ENCODE results near the gene UBE2E3.

Gene UBE2E3

DNA sequence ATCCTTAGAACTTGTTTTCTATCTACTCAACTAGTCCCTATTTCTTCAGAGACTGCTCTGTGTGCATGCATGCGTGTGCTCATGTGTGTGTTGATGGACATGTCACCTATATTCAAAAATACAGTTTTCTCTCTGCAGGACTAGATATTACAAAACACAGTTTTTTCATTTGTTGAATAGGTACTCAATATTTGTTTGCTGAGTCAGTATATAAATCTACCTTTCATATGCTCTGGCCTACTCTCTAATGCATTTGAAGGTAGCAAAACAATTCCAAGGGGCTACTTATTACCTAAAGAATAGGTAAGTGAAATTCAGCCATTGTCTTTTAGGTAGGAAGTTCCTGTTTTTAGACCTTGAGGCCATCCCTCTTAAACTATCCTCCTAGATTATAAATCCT is 8.6 kb upstream of the UBE2E3 start:
- Histone ChIP-seq H4K8ac (ENCODE audit: low read depth, low read length) (no peak overlapping the region), H3K9ac (ENCODE audit: low read length) (no peak overlapping the region), H4K91ac (ENCODE audit: low read depth, low read length) (no peak overlapping the region), H3K27ac (ENCODE audit: low read depth, low read length) (no peak overlapping the region), H3K27me3 (ENCODE audit: insufficient read depth, low read length) (no peaks in the 10 kb centered on the region), H3K4me2 (ENCODE audit: low read length) (no peak overlapping the region), H3K4me1 (ENCODE audit: control insufficient read depth in 1 of 2, insufficient read depth in 2 of 2, low read length in 2 of 2) (no peaks in the 10 kb centered on the region), H3K79me1 (ENCODE audit: low read length) (no peaks in the 10 kb centered on the region), H3K36me3 (ENCODE audit: control insufficient read depth in 1 of 2, insufficient read depth in 2 of 2, low read length in 2 of 2) (no peaks in the 10 kb centered on the region), H2BK12ac (ENCODE audit: low read length) (no peak overlapping the region), H3K4me3 (ENCODE audit: low read depth, low read length) (no peak overlapping the region), H2BK5ac (ENCODE audit: low read depth, low read length, poor library complexity) (no peak overlapping the region), H3K23ac (ENCODE audit: low read length) (no peak overlapping the region), H3K4ac (ENCODE audit: low read depth, low read length) (no peak overlapping the region), H2AK5ac (ENCODE audit: low read length) (no peak overlapping the region), H4K12ac (ENCODE audit: low read depth, low read length) (no peak overlapping the region), H2AFZ (ENCODE audit: insufficient read depth, low read length, poor library complexity) (no peak overlapping the region), H3K14ac (ENCODE audit: low read length) (no peak overlapping the region), H2BK120ac (ENCODE audit: insufficient read depth, low read length, poor library complexity) (no peak overlapping the region), H3K9me3 (ENCODE audit: insufficient read depth, low read depth, low read length) (no peaks in the 10 kb centered on the region), H3K79me2 (ENCODE audit: control insufficient read depth, insufficient read depth, low read length, poor library complexity) (no peaks in the 10 kb centered on the region), H3K18ac (ENCODE audit: low read length) (no peak overlapping the region)
- no CpG with 5 or more reads among the region's 1 CpG for WGBS (ENCODE audit: extremely low coverage, insufficient coverage, insufficient read length)
- no peak for DNase-seq

DNA sequence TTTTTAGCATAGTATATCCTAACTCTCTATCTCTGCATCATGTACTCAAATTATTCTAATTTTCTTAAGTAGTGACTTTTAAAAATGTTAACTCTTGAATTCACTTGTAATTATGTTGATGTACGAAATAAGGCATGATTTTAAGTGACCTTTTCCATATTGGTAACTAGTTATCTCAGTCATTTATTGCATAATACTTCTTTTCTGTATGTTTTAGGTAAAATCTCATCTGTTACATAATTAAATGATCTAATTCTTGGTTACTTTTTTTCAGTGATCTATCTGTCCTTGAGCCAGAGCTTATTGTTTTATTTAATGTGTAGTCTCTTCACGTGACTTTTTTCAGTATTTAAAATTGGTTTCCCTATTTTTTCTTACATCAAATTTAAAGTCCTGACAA is 4.8 kb upstream of the UBE2E3 start:
- no peak overlapping the region for H2AK5ac ChIP-seq (ENCODE audit: low read length)

DNA sequence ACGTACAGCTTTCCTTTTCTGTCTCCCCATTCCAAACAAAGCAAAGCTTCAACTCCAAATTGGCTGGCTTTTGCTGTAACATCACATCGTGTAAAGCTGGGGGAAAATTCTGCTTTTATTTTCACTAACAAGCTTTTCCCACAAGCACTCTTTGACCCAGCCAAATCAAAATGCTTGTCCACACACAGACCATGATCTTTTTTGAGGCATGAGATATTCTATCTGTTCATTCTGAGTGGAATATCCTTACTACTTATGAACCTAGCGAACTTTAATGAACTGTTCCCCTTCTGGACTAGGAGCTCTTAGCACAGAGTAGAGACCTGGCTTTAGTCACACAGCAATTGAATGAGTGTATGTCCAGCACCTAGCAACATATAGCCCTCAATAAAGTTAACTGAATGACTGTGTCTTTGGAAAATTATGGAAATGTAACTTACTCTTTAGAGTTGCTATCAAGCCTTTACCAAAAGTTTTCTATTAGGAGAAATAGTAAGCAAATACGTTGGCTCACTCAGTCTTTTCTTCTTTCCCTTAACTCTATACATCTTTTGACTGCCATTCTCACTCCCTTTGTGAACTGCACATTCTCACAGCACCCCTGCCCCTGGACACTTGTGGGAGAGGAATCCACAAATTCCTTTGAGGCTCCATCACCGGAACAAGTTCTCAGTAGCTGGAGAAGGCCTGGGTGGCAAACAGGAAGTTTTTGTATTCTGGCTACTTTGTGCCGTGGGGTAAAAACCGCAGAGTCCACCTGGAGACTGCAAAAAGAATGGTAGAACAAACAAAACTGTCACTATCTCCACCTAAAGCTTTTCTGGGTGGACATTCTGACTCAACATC is 1.3 kb upstream of the UBE2E3 start:
- no peak overlapping the region for H3K9ac ChIP-seq (ENCODE audit: low read length)
- no peaks in the 10 kb centered on the region for H3K36me3 ChIP-seq (ENCODE audit: control insufficient read depth in 1 of 2, insufficient read depth in 2 of 2, low read length in 2 of 2)
- no peak overlapping the region for H3K23ac ChIP-seq (ENCODE audit: low read length)
- no CpG with 5 or more reads among the region's 7 CpGs for WGBS (ENCODE audit: extremely low coverage, insufficient coverage, insufficient read length)
- peak overlapping the region; percentile 99 for H3K27ac ChIP-seq (ENCODE audit: low read depth, low read length)
- peaks cover 20% of the 10 kb centered on the region for H3K79me1 ChIP-seq (ENCODE audit: low read length)
- no peak overlapping the region for H4K91ac ChIP-seq (ENCODE audit: low read depth, low read length)
- H2BK120ac ChIP-seq (ENCODE audit: insufficient read depth, low read length, poor library complexity) = peak overlapping the region; percentile 98
- H3K9me3 ChIP-seq (ENCODE audit: insufficient read depth, low read depth, low read length) = no peaks in the 10 kb centered on the region
- H2BK5ac ChIP-seq (ENCODE audit: low read depth, low read length, poor library complexity) = peak overlapping the region; percentile 98
- H2BK12ac ChIP-seq (ENCODE audit: low read length) = no peak overlapping the region
- peaks cover 8% of the 10 kb centered on the region for H3K79me2 ChIP-seq (ENCODE audit: control insufficient read depth, insufficient read depth, low read length, poor library complexity)
- no peak overlapping the region for H3K4me3 ChIP-seq (ENCODE audit: low read depth, low read length)
- H3K4me2 ChIP-seq (ENCODE audit: low read length) = peak overlapping the region; percentile 88
- H4K8ac ChIP-seq (ENCODE audit: low read depth, low read length) = peak overlapping the region; percentile 99
- H3K14ac ChIP-seq (ENCODE audit: low read length) = no peak overlapping the region
- no peak overlapping the region for H2AFZ ChIP-seq (ENCODE audit: insufficient read depth, low read length, poor library complexity)
- no peak overlapping the region for H3K4ac ChIP-seq (ENCODE audit: low read depth, low read length)
- H2AK5ac ChIP-seq (ENCODE audit: low read length) = no peak overlapping the region
- H3K18ac ChIP-seq (ENCODE audit: low read length) = no peak overlapping the region
- DNase-seq = peak; percentile 6 to 51
- H4K12ac ChIP-seq (ENCODE audit: low read depth, low read length) = no peak overlapping the region
- peaks cover 3 to 8% of the 10 kb centered on the region in 2 experiments for H3K4me1 ChIP-seq (ENCODE audit: control insufficient read depth in 1 of 2, insufficient read depth in 2 of 2, low read length in 2 of 2)
- no peaks in the 10 kb centered on the region for H3K27me3 ChIP-seq (ENCODE audit: insufficient read depth, low read length)

More for the DNA sequence above, 4.8 kb upstream of the UBE2E3 start:
- Histone ChIP-seq H3K36me3 (ENCODE audit: control insufficient read depth in 1 of 2, insufficient read depth in 2 of 2, low read length in 2 of 2) (no peaks in the 10 kb centered on the region), H3K14ac (ENCODE audit: low read length) (no peak overlapping the region), H3K79me1 (ENCODE audit: low read length) (peaks cover 15% of the 10 kb centered on the region), H2BK5ac (ENCODE audit: low read depth, low read length, poor library complexity) (no peak overlapping the region), H3K79me2 (ENCODE audit: control insufficient read depth, insufficient read depth, low read length, poor library complexity) (peaks cover 5% of the 10 kb centered on the region), H3K4me3 (ENCODE audit: low read depth, low read length) (no peak overlapping the region), H3K9ac (ENCODE audit: low read length) (no peak overlapping the region), H3K27me3 (ENCODE audit: insufficient read depth, low read length) (no peaks in the 10 kb centered on the region), H2AFZ (ENCODE audit: insufficient read depth, low read length, poor library complexity) (no peak overlapping the region), H3K23ac (ENCODE audit: low read length) (no peak overlapping the region), H4K91ac (ENCODE audit: low read depth, low read length) (no peak overlapping the region), H2BK120ac (ENCODE audit: insufficient read depth, low read length, poor library complexity) (no peak overlapping the region), H2BK12ac (ENCODE audit: low read length) (no peak overlapping the region), H3K9me3 (ENCODE audit: insufficient read depth, low read depth, low read length) (no peaks in the 10 kb centered on the region), H4K8ac (ENCODE audit: low read depth, low read length) (no peak overlapping the region), H3K4me1 (ENCODE audit: control insufficient read depth in 1 of 2, insufficient read depth in 2 of 2, low read length in 2 of 2) (peaks cover 3 to 8% of the 10 kb centered on the region in 2 experiments), H3K4ac (ENCODE audit: low read depth, low read length) (no peak overlapping the region), H4K12ac (ENCODE audit: low read depth, low read length) (no peak overlapping the region), H3K27ac (ENCODE audit: low read depth, low read length) (no peak overlapping the region), H3K4me2 (ENCODE audit: low read length) (no peak overlapping the region), H3K18ac (ENCODE audit: low read length) (no peak overlapping the region)
- no CpG with 5 or more reads among the region's 2 CpGs for WGBS (ENCODE audit: extremely low coverage, insufficient coverage, insufficient read length)
- DNase-seq = no peak

DNA sequence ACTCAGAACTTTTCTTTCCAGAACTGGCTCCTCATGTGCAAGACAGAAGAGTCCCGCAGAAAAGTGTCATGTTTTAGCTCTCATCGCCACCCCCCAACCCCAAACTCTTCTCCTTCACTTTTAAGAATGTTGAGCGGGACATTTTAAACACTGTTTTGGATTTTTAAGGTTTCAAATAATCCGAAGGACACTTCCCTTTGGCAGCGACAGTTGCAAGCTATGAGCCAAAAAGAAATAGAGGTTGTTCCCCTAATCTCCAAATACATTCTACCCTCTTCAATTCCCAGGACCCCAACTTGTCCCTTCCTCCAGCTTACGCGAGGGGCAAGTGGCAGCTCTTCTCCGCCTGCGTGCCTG is 678 bp upstream of the UBE2E3 start:
- no CpG with 5 or more reads among the region's 9 CpGs for WGBS (ENCODE audit: extremely low coverage, insufficient coverage, insufficient read length)

More for the DNA sequence above, 678 bp upstream of the UBE2E3 start:
- Histone ChIP-seq H4K8ac (ENCODE audit: low read depth, low read length) (peak overlapping the region; percentile 99), H3K4me1 (ENCODE audit: control insufficient read depth in 1 of 2, insufficient read depth in 2 of 2, low read length in 2 of 2) (peaks cover 3 to 8% of the 10 kb centered on the region in 2 experiments), H4K91ac (ENCODE audit: low read depth, low read length) (peak overlapping the region; percentile 100), H3K79me1 (ENCODE audit: low read length) (peaks cover 20% of the 10 kb centered on the region), H3K14ac (ENCODE audit: low read length) (peak overlapping the region; percentile 98), H3K4me3 (ENCODE audit: low read depth, low read length) (peak overlapping the region; percentile 81), H3K23ac (ENCODE audit: low read length) (no peak overlapping the region), H3K27me3 (ENCODE audit: insufficient read depth, low read length) (no peaks in the 10 kb centered on the region), H3K9ac (ENCODE audit: low read length) (peak overlapping the region; percentile 70), H4K12ac (ENCODE audit: low read depth, low read length) (peak overlapping the region; percentile 100), H3K36me3 (ENCODE audit: control insufficient read depth in 1 of 2, insufficient read depth in 2 of 2, low read length in 2 of 2) (no peaks in the 10 kb centered on the region), H3K9me3 (ENCODE audit: insufficient read depth, low read depth, low read length) (no peaks in the 10 kb centered on the region), H3K27ac (ENCODE audit: low read depth, low read length) (peak overlapping the region; percentile 99), H2AFZ (ENCODE audit: insufficient read depth, low read length, poor library complexity) (peak overlapping the region; percentile 92), H2BK12ac (ENCODE audit: low read length) (peak overlapping the region; percentile 86), H3K18ac (ENCODE audit: low read length) (peak overlapping the region; percentile 99), H3K4me2 (ENCODE audit: low read length) (peak overlapping the region; percentile 88), H3K4ac (ENCODE audit: low read depth, low read length) (peak overlapping the region; percentile 95), H3K79me2 (ENCODE audit: control insufficient read depth, insufficient read depth, low read length, poor library complexity) (peaks cover 8% of the 10 kb centered on the region), H2BK120ac (ENCODE audit: insufficient read depth, low read length, poor library complexity) (peak overlapping the region; percentile 98), H2AK5ac (ENCODE audit: low read length) (peak overlapping the region; percentile 90), H2BK5ac (ENCODE audit: low read depth, low read length, poor library complexity) (peak overlapping the region; percentile 98)
- DNase-seq = no peak
